Stimulated activated naive CD4-positive, alpha-beta T cell (primary cell): ENCODE results near the gene KRT32.
"Not testable (repeated sequence)": the region's sequence is repeated elsewhere in the genome, so short reads cannot be mapped to it uniquely, and the experiment has no call there.

Experiments used
- DNase-seq, 6 experiments: peaks; one replicate each; lab custom pipeline; 2025; lab: John Stamatoyannopoulos, UW

The KRT32 gene

GRCh38 chr17:41464173-41464572 is 3.0 kb downstream of the KRT32 start:
- DNase-seq, result no peak

- DNase-seq, result no peak
Measured at GRCh38 chr17:41463746-41464145, 3.4 kb downstream of the KRT32 start.

DNA sequence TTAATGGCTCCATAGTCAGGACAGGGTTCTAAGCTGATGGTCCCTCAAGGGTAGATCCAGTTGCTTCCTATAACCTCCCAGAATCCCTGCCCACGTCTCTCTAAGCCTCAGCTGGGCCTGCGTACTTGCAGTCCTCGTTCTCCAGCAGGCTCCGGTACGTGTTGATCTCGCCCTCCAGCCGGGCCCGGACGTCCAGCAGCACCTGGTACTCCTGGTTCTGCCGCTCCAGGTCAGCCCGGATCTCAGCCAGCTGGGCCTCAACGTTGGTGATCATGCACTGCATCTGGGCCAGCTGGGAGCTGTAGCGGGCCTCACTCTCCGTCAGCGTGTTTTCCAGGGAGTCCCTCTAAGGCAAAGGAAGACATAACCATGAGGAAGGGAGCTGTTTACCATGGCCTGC is 4.5 kb downstream of the KRT32 start:
- DNase-seq, result no peak

DNA sequence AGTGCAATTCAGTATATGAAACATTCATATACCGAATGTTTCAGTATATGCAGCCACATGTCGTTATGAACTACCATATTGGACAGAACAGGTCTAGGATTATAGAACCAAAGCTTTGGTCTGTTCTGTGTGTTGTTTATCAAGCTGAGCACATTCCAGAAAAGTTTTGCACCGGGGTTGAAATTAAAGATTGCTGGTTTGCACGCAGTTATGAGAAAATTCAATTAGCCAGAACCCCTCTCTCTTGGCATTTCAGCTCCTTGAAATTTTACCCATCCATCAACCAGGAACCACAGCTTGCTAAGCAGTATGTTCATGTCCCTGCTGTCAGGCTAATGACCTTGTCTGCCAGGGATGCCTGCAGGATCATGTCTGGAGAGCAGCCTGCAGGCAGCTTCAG is 9.5 kb downstream of the KRT32 start:
- DNase-seq, result no peak

GRCh38 chr17:41456204-41456603 is 11.0 kb downstream of the KRT32 start:
- no peak for DNase-seq

- DNase-seq, result no peak
Measured at GRCh38 chr17:41455236-41455635, 11.9 kb downstream of the KRT32 start.

DNA sequence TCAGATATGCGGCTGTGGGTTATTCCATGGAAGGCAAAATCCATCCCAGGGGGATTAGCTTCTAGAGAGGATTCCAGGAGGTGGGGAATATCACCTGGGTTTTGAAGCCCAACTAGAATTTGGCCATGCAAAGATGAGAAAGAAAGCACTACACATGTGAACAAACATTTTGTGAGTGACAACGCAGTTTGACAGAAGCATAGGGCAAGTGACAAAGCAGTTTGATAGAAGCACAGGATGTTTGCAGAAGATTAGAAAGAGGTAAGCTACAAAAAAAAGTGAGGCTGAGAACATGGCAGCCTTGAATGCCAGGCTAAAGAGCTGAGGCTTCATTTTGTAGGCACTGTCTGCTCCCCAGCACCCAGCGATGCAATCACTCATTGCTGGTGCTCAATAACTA is 14.1 kb downstream of the KRT32 start:
- no peak for DNase-seq

DNA sequence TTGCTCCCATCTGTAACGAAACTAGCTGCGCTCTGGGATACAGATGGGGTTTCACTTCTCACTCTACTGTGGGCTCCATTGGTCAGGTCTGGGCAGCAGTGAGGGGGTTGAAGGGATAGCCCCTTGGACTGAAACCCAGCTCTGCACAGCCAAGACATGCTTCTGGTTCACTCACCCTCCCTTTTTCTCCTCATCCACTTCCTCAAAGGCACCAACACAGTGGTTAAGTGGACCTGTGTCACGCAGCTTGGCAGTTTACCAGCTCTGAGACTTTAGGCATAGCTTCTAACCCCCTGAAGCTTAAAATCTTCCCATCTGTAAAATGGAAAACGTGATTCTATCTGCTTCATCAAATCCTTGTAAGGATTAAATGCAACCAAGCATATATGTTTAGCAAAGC is 14.9 kb downstream of the KRT32 start:
- no peak for DNase-seq

DNA sequence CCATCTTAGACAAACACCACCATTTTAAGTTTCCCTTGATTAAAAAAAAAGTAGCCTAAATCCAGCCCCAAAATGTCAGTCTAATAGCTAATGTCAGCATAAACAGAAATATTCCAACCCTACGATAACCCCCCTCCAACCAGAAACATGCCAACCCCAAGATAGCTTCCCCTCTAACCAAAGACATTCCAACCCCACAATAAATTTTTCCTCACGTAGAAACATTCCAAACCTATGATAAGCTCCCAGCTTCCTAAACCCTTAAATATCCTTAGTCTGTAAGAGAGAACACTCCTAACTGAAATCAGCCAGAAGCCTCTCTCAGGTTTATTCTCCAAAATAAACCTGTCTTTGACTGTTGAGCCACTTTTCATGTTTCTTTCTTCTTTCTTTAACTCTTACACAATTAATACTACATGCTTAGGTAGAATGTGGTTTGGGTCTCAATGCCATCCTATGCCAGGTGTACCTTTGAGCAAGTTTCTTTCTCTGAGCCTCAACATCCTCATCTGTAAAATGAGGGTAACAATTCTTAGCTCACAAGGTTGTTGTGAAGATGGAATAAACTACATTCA is 15.9 kb downstream of the KRT32 start:
- no peak for DNase-seq

DNA sequence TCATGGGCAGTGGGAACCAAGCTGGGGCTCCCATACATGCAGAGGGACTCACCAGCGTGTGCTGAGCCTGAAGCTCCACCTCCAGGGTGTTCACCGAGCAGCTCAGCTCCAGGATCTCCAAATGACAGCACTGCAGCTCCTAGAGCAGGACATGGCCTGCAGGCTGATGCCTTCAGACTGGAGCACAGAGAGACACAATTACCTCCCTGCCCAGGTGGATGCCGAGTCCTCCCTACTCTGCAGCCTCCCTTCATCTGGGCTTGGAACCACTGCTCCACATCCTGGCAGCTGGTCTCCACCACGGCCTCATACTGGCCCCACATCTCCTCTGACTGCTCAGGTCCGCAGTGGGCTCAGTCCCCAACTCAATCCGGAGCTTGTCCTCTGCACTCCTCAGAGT is 18.2 kb downstream of the KRT32 start:
- DNase-seq, result no peak

- no peak for DNase-seq
Measured at GRCh38 chr17:41448506-41448905, 18.7 kb downstream of the KRT32 start.

DNA sequence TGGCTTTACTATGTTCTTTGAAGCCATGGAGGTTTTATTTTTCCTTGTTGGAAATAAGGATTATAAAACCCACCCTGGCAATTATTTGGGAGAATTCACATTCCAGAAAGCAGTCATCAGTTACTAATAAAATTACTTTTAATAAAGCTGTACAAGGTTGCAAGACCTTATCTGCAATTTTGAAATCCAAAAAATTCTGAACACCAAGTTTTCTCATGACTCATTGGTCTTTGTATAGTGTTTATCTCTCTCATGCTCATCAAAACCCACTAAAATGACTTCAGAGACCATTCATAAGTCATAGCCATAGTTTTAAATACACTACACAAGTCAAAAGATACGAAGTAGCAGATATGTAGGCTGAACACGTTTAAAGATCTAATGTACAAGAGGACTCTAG is 20.4 kb downstream of the KRT32 start:
- DNase-seq, result no peak

DNA sequence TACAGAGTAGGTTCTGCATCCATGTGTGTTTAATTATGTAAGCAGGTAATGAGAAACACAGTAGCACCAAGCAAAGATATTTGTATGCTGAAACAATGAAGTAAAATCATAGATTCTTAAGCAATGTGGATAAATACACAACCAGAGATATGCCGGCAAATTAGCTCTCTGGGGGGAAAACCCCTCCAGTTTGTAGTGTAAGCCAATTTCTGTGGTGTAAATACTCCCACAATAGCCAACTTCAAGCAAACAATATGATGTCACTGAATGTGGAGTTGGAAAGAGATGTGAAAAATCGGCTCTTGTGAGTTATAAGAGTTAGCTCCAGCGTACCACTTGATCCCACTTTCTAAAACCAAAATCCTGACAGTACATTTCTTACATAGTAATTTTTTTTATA is 22.5 kb downstream of the KRT32 start:
- no peak for DNase-seq

- no peak for DNase-seq
Measured at GRCh38 chr17:41444186-41444585, 23.0 kb downstream of the KRT32 start.

DNA sequence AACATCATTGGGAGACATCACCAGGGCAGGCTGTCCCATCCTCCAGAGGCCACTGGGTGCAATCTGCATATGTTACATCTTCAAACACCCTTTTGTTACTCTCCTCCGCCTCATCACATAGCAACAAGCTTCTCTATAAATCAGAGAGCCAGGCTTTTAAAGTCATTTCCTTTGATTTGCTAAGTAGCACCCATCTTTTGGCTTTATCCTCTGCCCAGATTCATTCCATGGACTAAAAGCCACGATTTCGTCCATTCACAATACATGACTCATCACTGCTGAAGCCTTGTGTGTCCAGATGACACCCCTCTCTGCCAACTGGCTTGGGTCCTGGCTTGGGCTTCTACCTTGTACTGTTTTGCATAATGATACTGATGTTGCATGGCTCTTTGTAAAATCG is 24.4 kb downstream of the KRT32 start:
- DNase-seq, result no peak

GRCh38 chr17:41440531-41441033 is 26.6 kb downstream of the KRT32 start, which contains the start of gene KRT38:
TSS of gene KRT38 (minus strand) at chr17:41440983. CDS start at chr17:41440921, 62 bp downstream.
- no peak for DNase-seq

GRCh38 chr17:41439375-41439774 is 27.8 kb downstream of the KRT32 start:
- no peak for DNase-seq

- no peak for DNase-seq
Measured at GRCh38 chr17:41437769-41438168, 29.4 kb downstream of the KRT32 start.

- DNase-seq, result no peak
Measured at GRCh38 chr17:41437254-41437653, 29.9 kb downstream of the KRT32 start.

DNA sequence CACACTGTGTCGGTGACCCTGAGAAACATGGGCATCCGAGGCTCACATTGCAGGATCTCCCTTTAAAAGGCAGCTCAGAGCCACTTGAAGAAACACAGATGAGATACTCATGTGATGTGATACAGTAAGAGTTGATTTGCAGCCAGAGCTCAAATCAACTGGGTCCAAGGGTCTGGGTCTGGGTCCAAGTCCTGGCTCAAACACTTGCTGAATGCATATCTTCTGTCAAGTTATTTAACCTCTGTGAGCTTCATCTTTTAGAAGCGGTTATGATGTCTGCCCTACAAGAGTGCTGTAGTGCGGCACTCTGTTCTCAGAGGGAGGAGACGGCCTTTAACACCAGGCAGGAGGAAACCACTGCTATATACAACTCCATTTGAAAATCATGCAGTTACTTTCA is 32.8 kb downstream of the KRT32 start:
- DNase-seq, result no peak

GRCh38 chr17:41434005-41434404 is 33.2 kb downstream of the KRT32 start:
- no peak for DNase-seq

GRCh38 chr17:41433586-41433985 is 33.6 kb downstream of the KRT32 start:
- no peak for DNase-seq

- DNase-seq, result not testable (repeated sequence)
Measured at GRCh38 chr17:41430376-41430775, 36.8 kb downstream of the KRT32 start.

DNA sequence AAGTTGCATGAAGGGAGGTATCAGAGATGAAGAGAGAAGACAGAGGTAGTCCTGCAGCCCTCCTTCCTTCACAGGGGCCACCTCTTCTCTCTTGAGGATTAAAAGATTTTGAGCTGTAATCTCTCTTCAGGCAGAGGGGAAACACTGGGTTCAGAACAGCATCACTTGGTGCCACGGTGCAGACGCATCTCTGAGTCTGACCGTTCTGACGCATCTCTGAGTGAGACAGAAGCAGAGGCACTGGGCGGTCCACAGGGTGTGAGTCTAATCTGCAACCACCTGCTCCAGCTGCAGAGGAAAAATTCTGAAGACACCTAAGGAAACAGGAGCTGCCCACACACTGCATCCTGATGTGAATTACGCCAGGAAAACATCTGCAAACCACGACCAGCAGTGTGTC is 37.5 kb downstream of the KRT32 start:
- no peak for DNase-seq
